Endodermal cell (in vitro differentiated cells): ENCODE data around the gene GPT2. TPM values are rescaled to one million over a fixed set of nuclear protein-coding genes. Genes with fewer than 3 reads are reported as not detected.

Experiments used
- DNase-seq: peaks from one replicate; pipeline ENCODE4 v3.0.0-alpha.2; 2017
- H3K27ac ChIP-seq: 2 replicates; pipeline ENCODE4 v1.5.1; 2013; ENCODE audit warnings: mild to moderate bottlenecking, low read depth, low read length, moderate library complexity
- H3K27me3 ChIP-seq: 2 replicates; pipeline ENCODE4 v1.6.1; 2013; ENCODE audit warnings: mild to moderate bottlenecking, low read length, moderate library complexity; ENCODE audit not compliant: insufficient read depth, control insufficient read depth, poor library complexity, severe bottlenecking
- H3K36me3 ChIP-seq: 2 replicates; pipeline ENCODE4 v1.7.0; 2013; ENCODE audit warnings: mild to moderate bottlenecking, low read length, moderate library complexity; ENCODE audit not compliant: control insufficient read depth, insufficient read depth
- H3K4me1 ChIP-seq: one replicate; pipeline ENCODE4 v1.7.0; 2013; ENCODE audit warnings: low read length; ENCODE audit not compliant: control insufficient read depth, insufficient read depth
- H3K4me3 ChIP-seq: 2 replicates; pipeline ENCODE4 v1.5.1; 2013; ENCODE audit warnings: mild to moderate bottlenecking, low read length, moderate library complexity
- H3K9ac ChIP-seq: 2 replicates; pipeline ENCODE4 v1.6.1; 2013; ENCODE audit warnings: mild to moderate bottlenecking, low read length, moderate library complexity; ENCODE audit not compliant: poor library complexity, severe bottlenecking; ENCODE audit errors: extremely low read depth
- H3K9me3 ChIP-seq: 2 replicates; pipeline ENCODE4 v1.6.1; 2013; ENCODE audit warnings: mild to moderate bottlenecking, low read length, moderate library complexity; ENCODE audit not compliant: control insufficient read depth
- H3K27ac Mint-ChIP-seq: 2 replicates; pipeline ENCODE4 v1.8.0; 2020; ENCODE audit warnings: mixed read lengths
- H3K27me3 Mint-ChIP-seq: 2 replicates; pipeline ENCODE4 v1.8.0; 2021; ENCODE audit warnings: mild to moderate bottlenecking, mixed read lengths; ENCODE audit not compliant: insufficient read depth
- H3K36me3 Mint-ChIP-seq: 2 replicates; pipeline ENCODE4 v1.8.0; 2020; ENCODE audit warnings: low read depth, mixed read lengths
- H3K4me1 Mint-ChIP-seq: 2 replicates; pipeline ENCODE4 v1.8.0; 2020; ENCODE audit warnings: mixed read lengths
- H3K4me3 Mint-ChIP-seq: 2 replicates; pipeline ENCODE4 v1.8.0; 2020; ENCODE audit warnings: mild to moderate bottlenecking, moderate library complexity, mixed read lengths
- H3K9me3 Mint-ChIP-seq: 2 replicates; pipeline ENCODE4 v1.8.0; 2020; ENCODE audit warnings: mild to moderate bottlenecking, mixed read lengths
- CTCF ChIP-seq: fragments of 200-600 bp; sonication (generic); conservative IDR thresholded peaks from 2 replicates; pipeline ENCODE4 v1.5.0; 2021; ENCODE audit warnings: antibody characterized with exemption, mild to moderate bottlenecking
- WGBS, 2 experiments: methylation state at CpG; one replicate each; pipeline versions ENCODE4 v1.1.5 to v1.1.7; 2013; ENCODE audit warnings: missing lambda C conversion rate in 2 of 2, mixed read lengths in 1 of 2; ENCODE audit not compliant: insufficient coverage in 1 of 2, insufficient read length in 1 of 2; 5-methylcytosine and 5-hydroxymethylcytosine counted together
- total RNA-seq, 2 donors: library from RNA; stranded (reverse); fragmentation: NEBNext Ultra II Directional in 1 of 2; extraction: Animal tissue kit (Norgen Biotek cat#: 25700) in 1 of 2; gene quantifications; 2 replicates in 1 of 2; 3 replicates in 1 of 2; pipeline ENCODE4 v1.2.1, GENCODE V29; 2021

Gene GPT2
- total RNA-seq, 2 donors from 2014 or later: 44.1 to 65.5 TPM

DNA sequence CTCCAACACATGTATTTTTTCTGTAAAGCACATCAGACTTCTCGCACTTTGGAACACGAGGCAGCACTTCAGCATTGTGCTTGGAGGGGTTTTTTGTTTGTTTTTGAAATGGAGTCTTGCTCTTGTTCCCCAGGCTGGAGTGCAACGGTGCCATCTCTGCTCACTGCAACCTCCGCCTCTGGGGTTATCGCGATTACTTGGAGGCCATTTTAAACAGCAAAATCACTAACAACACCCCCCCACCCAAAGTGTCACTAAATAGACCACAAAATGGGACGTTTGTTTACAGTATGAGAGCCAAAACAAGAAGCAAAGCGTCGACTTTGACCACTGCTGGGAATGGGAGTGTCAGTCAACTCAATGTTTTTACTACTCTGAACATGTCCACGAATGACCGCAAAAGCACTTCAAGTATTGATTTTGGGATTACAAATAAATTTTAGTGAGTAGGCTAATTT lies 44.1 kb upstream of the GPT2 start:
- Mint-ChIP-seq H3K4me3 (no peak overlapping the region), H3K9me3 (peaks cover 17% of the 10 kb centered on the region), H3K4me1 (peaks cover 4% of the 10 kb centered on the region), H3K27ac (no peak overlapping the region), H3K36me3 (no peaks in the 10 kb centered on the region), H3K27me3 (no peaks in the 10 kb centered on the region)
- Histone ChIP-seq H3K9me3 (peaks cover 10% of the 10 kb centered on the region), H3K27ac (no peak overlapping the region), H3K9ac (no peak overlapping the region), H3K4me1 (no peaks in the 10 kb centered on the region), H3K27me3 (no peaks in the 10 kb centered on the region), H3K4me3 (no peak overlapping the region), H3K36me3 (no peaks in the 10 kb centered on the region)
- DNase-seq: no peak
- WGBS, 2 experiments: 82 to 93% methylated on average over 4 to 11 of the region's 11 CpGs
- no peak for TF ChIP-seq CTCF

GRCh38 chr16:46842192-46842895 lies 41.8 kb upstream of the GPT2 start:
- Histone ChIP-seq H3K4me1 (no peaks in the 10 kb centered on the region), H3K27ac (no peak overlapping the region), H3K9me3 (peaks cover 10% of the 10 kb centered on the region), H3K9ac (no peak overlapping the region), H3K36me3 (no peaks in the 10 kb centered on the region), H3K27me3 (no peaks in the 10 kb centered on the region), H3K4me3 (no peak overlapping the region)
- TF ChIP-seq CTCF: no peak
- DNase-seq: no peak
- Mint-ChIP-seq H3K27me3 (no peaks in the 10 kb centered on the region), H3K4me3 (no peak overlapping the region), H3K4me1 (peaks cover 4% of the 10 kb centered on the region), H3K9me3 (peaks cover 17% of the 10 kb centered on the region), H3K36me3 (no peaks in the 10 kb centered on the region), H3K27ac (no peak overlapping the region)
- 93 to 96% methylated on average over 14 to 18 of the region's 18 CpGs for WGBS, 2 experiments

DNA sequence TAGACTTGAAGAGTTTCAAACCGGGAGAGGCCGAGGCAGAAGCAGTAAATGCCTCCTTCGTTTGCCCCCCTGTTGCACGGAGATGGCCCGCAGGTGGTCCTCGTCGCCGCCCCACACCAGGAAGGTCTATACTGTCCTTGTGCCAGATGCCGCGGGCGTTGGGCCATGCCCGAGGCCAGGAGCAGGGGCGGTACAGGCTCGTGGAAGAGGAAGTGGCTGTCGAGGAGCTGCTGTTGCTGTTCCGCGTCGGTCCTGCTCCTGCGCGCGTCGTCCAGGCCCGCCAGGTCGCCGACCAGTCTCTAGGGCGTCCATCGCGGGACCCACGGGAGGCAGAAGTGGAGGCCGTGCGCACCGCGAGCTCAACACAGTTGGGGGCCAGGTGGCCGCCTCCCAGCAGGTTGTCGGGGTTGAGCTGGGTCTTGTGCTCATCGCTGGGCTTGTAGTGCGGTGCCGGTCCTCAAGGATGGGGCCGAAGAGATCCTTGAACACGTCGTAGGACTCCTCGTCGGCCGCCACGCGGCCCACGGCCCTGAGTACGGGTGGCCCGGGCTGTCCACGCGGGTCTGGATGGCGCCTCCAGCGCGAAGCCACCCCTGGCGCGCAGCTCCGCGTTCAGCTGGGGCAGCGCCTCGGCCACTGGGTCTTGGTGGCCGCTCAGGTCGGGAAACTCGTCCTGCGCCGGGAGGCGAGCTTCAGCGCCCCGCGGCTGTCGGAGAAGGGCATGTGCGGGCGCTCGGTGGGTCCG lies 40.1 kb upstream of the GPT2 start:
- H3K36me3 Mint-ChIP-seq: no peaks in the 10 kb centered on the region
- no peaks in the 10 kb centered on the region for H3K27me3 ChIP-seq
- no peak for TF ChIP-seq CTCF
- H3K4me1 ChIP-seq: no peaks in the 10 kb centered on the region
- H3K27ac Mint-ChIP-seq: no peak overlapping the region
- H3K27ac ChIP-seq: no peak overlapping the region
- peaks cover 17% of the 10 kb centered on the region for H3K9me3 Mint-ChIP-seq
- 93 to 96% methylated on average over 50 to 74 of the region's 74 CpGs for WGBS, 2 experiments
- H3K27me3 Mint-ChIP-seq: no peaks in the 10 kb centered on the region
- H3K9ac ChIP-seq: no peak overlapping the region
- peaks cover 10% of the 10 kb centered on the region for H3K9me3 ChIP-seq
- no peak overlapping the region for H3K4me3 ChIP-seq
- peaks cover 4% of the 10 kb centered on the region for H3K4me1 Mint-ChIP-seq
- no peak overlapping the region for H3K4me3 Mint-ChIP-seq
- DNase-seq: no peak
- no peaks in the 10 kb centered on the region for H3K36me3 ChIP-seq
